CD4-positive, alpha-beta T cell treated with Interleukin-1 beta for 1 hour (primary cell): ENCODE data around the gene CACNA1F.

ENCODE experiments used
- DNase-seq, 2 donors: peaks; one replicate each; pipeline ENCODE4 v3.0.0-alpha.2; 2020 to 2022

CACNA1F gene

GRCh38 chrX:49172280-49172780, 60.8 kb downstream of the CACNA1F start:
- DNase-seq = peak; percentile 76 to 80

GRCh38 chrX:49171752-49172279, 61.3 kb downstream of the CACNA1F start, which contains the start of gene PLP2:
Gene PLP2 (plus strand): TSS chrX:49171898. CDS start chrX:49172001, 103 bp downstream.
- DNase-seq = peak; percentile 69 to 72

GRCh38 chrX:49167740-49168108, 65.4 kb downstream of the CACNA1F start:
- DNase-seq = no peak

- DNase-seq = peak; percentile 72 to 79
Measured at GRCh38 chrX:49166914-49167739, 66.0 kb downstream of the CACNA1F start.

GRCh38 chrX:49165901-49166881, 66.9 kb downstream of the CACNA1F start:
- DNase-seq = peak; percentile 82 to 85

- no peak for DNase-seq
Measured at GRCh38 chrX:49164589-49165360, 68.4 kb downstream of the CACNA1F start.

- DNase-seq = peak; percentile 88 to 90
Measured at GRCh38 chrX:49163555-49164419, 69.4 kb downstream of the CACNA1F start.

GRCh38 chrX:49162620-49163019, 70.5 kb downstream of the CACNA1F start, which contains the start of gene MAGIX:
Gene MAGIX (plus strand): TSS chrX:49162758. CDS start chrX:49162890, 132 bp downstream.
- no peak for DNase-seq

GRCh38 chrX:49161632-49162031, 71.5 kb downstream of the CACNA1F start:
- no peak for DNase-seq

GRCh38 chrX:49160908-49161307, 72.2 kb downstream of the CACNA1F start:
- no peak for DNase-seq

- DNase-seq = no peak
Measured at GRCh38 chrX:49157194-49157593, 75.9 kb downstream of the CACNA1F start.

GRCh38 chrX:49155900-49156837, 77.0 kb downstream of the CACNA1F start:
- DNase-seq = peak; percentile 89

GRCh38 chrX:49155243-49155899, 77.8 kb downstream of the CACNA1F start:
- DNase-seq = peak; percentile 41 to 58
